Left lung (tissue), 10 donors: ENCODE data around the gene OR2V2. TPM values are rescaled to one million over a fixed set of nuclear protein-coding genes. Genes with fewer than 3 reads are reported as not detected.
"Not testable (repeated sequence)": the region's sequence is repeated elsewhere in the genome, so short reads cannot be mapped to it uniquely, and the experiment has no call there.

Source experiments
- ATAC-seq: fragments of 200-7000 bp; cut with Tn5 transposase; one replicate; pipeline ENCODE4 v1.9.1; 2020; ENCODE audit warnings: moderate library complexity
- DNase-seq, 4 donors: peaks; one replicate each; pipeline ENCODE4 v3.0.0-alpha.2; 2013 to 2020
- H3K27ac ChIP-seq, 2 donors: fragments of 200-600 bp; sonication (generic) in 1 of 2; one replicate each; pipeline versions ENCODE4 v1.5.0 to v1.8.0; 2020 to 2021
- H3K27me3 ChIP-seq, 2 donors: fragments of 200-600 bp; sonication (generic) in 1 of 2; one replicate each; pipeline versions ENCODE4 v1.5.0 to v1.8.0; 2020 to 2021
- H3K36me3 ChIP-seq, 2 donors: fragments of 200-600 bp; sonication (generic) in 1 of 2; one replicate each; pipeline versions ENCODE4 v1.5.0 to v1.8.0; 2020 to 2021
- H3K4me1 ChIP-seq, 2 donors: fragments of 200-600 bp; one replicate each; pipeline ENCODE4 v1.8.0; 2021
- H3K4me3 ChIP-seq, 2 donors: fragments of 200-600 bp; sonication (generic) in 1 of 2; one replicate each; pipeline versions ENCODE4 v1.5.0 to v1.8.0; 2020 to 2021; ENCODE audit warnings: mild to moderate bottlenecking in 1 of 2
- H3K9me3 ChIP-seq, 2 donors: fragments of 200-600 bp; sonication (generic) in 1 of 2; one replicate each; pipeline versions ENCODE4 v1.5.0 to v1.8.0; 2020 to 2021
- intact Hi-C, 2 donors: fragments of 100-400 bp; cut with DNase I; formaldehyde crosslinking; loops; one replicate each; pipeline versions ENCODE4 v1.11.2 to v1.14.2; 2022
- polyA plus RNA-seq, 6 donors: library from polyadenylated mRNA; unstranded; fragments of 120-200 nt; gene quantifications; one replicate each; pipeline ENCODE4 v1.2.1, GENCODE V29; 2013; ENCODE audit not compliant: insufficient read length in 6 of 6
- total RNA-seq, 2 donors: library from RNA; stranded (reverse); fragmentation: NEBNext Ultra II Directional; extraction: Animal tissue kit (Norgen Biotek cat#: 25700); gene quantifications; one replicate each; pipeline ENCODE4 v1.2.1, GENCODE V29; 2021
- TF ChIP-seq, protein P1 (sequence below), 2 donors: fragments of 200-600 bp; sonication (generic) in 1 of 2; IDR thresholded peaks; one replicate each; pipeline versions ENCODE4 v1.5.0 to v1.8.0; 2021; ENCODE audit warnings: antibody characterized with exemption in 2 of 2
- donor health status: DM: no; HTN: yes; CAD: no.
- donor health status: DM: no; HTN: no; CAD: no.

The OR2V2 gene
- total and polyA plus RNA-seq, 8 donors, result 0.03 to 0.06 (median 0.04) TPM; not detected in 4

DNA sequence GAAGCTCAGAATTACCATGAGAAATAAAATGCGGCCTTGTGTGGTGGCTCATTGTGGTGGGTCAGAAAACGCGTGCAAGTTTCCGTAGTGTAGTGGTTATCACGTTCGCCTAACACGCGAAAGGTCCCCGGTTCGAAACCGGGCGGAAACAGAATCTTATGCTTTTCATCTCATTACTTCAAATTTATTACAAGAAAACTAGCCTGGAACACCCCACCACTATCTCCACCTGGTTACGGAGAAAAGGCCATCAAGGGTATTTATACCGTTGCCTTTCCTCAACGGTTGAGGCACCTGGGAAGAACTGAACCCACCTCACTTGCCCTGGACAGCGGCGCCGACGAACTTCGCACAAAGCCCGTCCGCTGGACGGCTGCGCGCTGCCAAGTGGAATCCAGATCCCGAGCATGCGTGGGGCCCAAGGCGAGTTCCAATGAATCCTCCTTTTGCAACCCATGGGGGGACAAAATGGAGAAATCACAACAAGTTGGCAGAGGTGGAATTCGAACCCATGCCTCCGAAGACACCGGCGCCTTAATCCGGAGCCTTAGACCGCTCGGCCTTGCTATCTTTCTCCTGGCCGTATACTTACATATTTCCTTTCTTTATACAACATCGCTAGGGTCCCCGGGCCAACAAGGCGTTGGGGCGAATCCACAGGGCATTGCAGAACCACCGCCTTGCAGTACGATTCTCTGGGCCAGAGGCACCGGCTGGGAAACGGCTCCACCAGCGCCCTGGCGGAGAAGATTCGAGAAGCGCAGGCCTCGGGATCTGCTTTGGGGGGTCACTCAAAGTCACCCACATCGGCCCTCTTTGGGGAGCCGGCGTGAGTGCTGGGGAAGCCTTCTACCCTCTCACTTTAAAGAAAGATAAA, 16.9 kb downstream of the OR2V2 start:
- no peak for ATAC-seq
- Histone ChIP-seq H3K4me3 (no peak overlapping the region), H3K4me1 (peaks cover 0 to 6% of the 10 kb centered on the region in 2 donors), H3K9me3 (no peaks in the 10 kb centered on the region), H3K27ac (no peak overlapping the region), H3K36me3 (no peaks in the 10 kb centered on the region), H3K27me3 (peaks cover 28 to 65% of the 10 kb centered on the region in 2 donors)
- no peak for DNase-seq
- TF ChIP-seq, protein P1, sequence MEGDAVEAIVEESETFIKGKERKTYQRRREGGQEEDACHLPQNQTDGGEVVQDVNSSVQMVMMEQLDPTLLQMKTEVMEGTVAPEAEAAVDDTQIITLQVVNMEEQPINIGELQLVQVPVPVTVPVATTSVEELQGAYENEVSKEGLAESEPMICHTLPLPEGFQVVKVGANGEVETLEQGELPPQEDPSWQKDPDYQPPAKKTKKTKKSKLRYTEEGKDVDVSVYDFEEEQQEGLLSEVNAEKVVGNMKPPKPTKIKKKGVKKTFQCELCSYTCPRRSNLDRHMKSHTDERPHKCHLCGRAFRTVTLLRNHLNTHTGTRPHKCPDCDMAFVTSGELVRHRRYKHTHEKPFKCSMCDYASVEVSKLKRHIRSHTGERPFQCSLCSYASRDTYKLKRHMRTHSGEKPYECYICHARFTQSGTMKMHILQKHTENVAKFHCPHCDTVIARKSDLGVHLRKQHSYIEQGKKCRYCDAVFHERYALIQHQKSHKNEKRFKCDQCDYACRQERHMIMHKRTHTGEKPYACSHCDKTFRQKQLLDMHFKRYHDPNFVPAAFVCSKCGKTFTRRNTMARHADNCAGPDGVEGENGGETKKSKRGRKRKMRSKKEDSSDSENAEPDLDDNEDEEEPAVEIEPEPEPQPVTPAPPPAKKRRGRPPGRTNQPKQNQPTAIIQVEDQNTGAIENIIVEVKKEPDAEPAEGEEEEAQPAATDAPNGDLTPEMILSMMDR (IDR thresholded peaks at IDR 0.05), result no peak
- intact Hi-C loops, result no loop called here

- peaks cover 53 to 93% of the 10 kb centered on the region in 2 donors for H3K27me3 ChIP-seq
- intact Hi-C loops, result no loop called here
- H3K27ac ChIP-seq, result no peak overlapping the region
- no peaks in the 10 kb centered on the region for H3K36me3 ChIP-seq
- DNase-seq (no peak), ATAC-seq (no peak)
- H3K9me3 ChIP-seq, result no peaks in the 10 kb centered on the region
- TF ChIP-seq, protein P1 (IDR thresholded peaks at IDR 0.05), result no peak
- H3K4me1 ChIP-seq, result peaks cover 0 to 9% of the 10 kb centered on the region in 2 donors
- no peak overlapping the region for H3K4me3 ChIP-seq
These were observed 19.7 kb downstream of the OR2V2 start for GRCh38 chr5:181166812-181167733.

DNA sequence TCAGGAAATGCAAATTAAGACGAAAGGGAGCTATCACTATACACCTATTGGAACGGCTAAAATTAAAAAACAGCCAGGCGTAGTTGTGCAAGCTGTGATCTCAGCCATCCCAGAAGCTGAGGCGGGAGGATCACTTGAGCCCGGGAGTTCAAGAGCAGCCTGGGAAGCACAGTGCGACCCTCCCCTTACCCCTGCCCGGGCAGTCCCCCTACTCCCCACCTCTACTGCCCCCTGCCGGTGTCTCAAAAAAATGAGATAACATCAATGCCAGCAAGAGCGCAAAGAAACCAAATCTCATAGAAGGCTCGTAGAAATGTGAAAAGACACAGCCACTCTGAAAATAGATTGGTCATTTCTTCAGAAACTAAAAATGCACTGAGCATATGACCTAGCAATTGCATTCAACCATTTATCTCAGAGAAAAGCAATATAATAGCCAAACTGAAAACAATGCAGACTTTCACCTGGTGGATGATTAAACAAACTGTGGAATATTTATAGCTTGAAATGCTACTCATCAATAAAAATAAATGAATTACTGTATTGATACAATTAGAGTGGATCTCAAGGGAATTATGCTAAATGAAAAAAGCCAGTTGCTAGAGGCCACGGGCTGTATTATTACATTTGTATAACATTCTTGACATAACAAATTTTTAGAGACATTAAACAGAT, 20.6 kb downstream of the OR2V2 start:
- Histone ChIP-seq H3K9me3 (no peaks in the 10 kb centered on the region), H3K4me3 (no peak overlapping the region), H3K27me3 (peaks cover 60 to 100% of the 10 kb centered on the region in 2 donors), H3K27ac (no peak overlapping the region), H3K4me1 (peaks cover 0 to 9% of the 10 kb centered on the region in 2 donors), H3K36me3 (no peaks in the 10 kb centered on the region)
- intact Hi-C loops, result no loop called here
- DNase-seq, result no peak
- TF ChIP-seq, protein P1 (IDR thresholded peaks at IDR 0.05), result peak in 1 of 2 donors; percentile 14
- no peak for ATAC-seq

DNA sequence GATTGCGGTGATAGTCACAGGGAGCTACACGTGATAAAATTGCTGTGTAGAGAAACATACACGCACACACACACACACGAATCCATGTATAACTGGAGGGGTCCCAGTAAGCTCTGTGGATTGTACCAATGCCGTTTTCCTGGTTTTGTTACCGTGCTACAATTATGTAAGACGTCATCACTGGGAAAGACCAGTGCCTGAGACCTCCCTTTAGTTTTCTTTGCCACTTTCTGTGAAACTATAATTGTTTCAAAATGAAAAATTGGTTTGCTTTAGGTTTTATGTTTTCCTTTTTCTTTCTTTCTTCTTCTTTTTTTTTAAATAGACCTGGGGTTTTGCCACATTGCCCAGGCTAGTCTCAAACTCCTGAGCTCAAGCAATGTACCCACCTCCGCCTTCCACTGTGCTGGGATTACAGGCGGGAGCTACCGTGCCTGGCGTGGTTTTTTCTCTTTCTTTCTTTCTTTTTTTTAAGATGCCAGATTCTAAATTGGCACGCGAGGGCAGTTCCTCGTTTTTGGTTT, 21.3 kb downstream of the OR2V2 start:
- TF ChIP-seq, protein P1 (IDR thresholded peaks at IDR 0.05), result no peak
- H3K36me3 ChIP-seq, result no peaks in the 10 kb centered on the region
- DNase-seq, result no peak
- peaks cover 0 to 16% of the 10 kb centered on the region in 2 donors for H3K4me1 ChIP-seq
- H3K4me3 ChIP-seq, result no peak overlapping the region
- ATAC-seq, result no peak
- intact Hi-C loops, result no loop called here
- no peaks in the 10 kb centered on the region for H3K9me3 ChIP-seq
- H3K27ac ChIP-seq, result no peak overlapping the region
- peaks cover 67 to 100% of the 10 kb centered on the region in 2 donors for H3K27me3 ChIP-seq

- intact Hi-C loops, H3K36me3 ChIP-seq, H3K27ac ChIP-seq, H3K9me3 ChIP-seq, H3K4me3 ChIP-seq: not testable (repeated sequence)
- peak; percentile 16 for ATAC-seq
- peak in 2 of 4 donors; percentile 43 to 80 for DNase-seq
- Histone ChIP-seq H3K27me3 (peaks cover 70 to 100% of the 10 kb centered on the region in 2 donors), H3K4me1 (peaks cover 0 to 17% of the 10 kb centered on the region in 2 donors)
These were observed 22.3 kb downstream of the OR2V2 start for GRCh38 chr5:181169459-181170236.
